ENCODE data around the gene IP6K1. TPM values are rescaled to one million over a fixed set of nuclear protein-coding genes. Genes with fewer than 3 reads are reported as not detected.

IP6K1 gene
- total and polyA plus RNA-seq, 2 experiments from 2014 or later: 10.7 to 35.5 TPM

GRCh38 chr3:49769926-49770325, 16.4 kb downstream of the IP6K1 start (continued):
- TF ChIP-seq, protein P1, sequence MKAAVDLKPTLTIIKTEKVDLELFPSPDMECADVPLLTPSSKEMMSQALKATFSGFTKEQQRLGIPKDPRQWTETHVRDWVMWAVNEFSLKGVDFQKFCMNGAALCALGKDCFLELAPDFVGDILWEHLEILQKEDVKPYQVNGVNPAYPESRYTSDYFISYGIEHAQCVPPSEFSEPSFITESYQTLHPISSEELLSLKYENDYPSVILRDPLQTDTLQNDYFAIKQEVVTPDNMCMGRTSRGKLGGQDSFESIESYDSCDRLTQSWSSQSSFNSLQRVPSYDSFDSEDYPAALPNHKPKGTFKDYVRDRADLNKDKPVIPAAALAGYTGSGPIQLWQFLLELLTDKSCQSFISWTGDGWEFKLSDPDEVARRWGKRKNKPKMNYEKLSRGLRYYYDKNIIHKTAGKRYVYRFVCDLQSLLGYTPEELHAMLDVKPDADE (IDR thresholded peaks at IDR 0.05): no peak
- no peak for TF ChIP-seq ZNF331 (CRISPR knock-in tag; IDR thresholded peaks at IDR 0.05; ENCODE audit: low read depth)
- TF ChIP-seq EZH2 (IDR thresholded peaks at IDR 0.05; ENCODE audit: low read depth, unreplicated experiment): no peak
- no peak for TF ChIP-seq POLR2AphosphoS5 (IDR thresholded peaks at IDR 0.05; ENCODE audit: low read depth)
- no peak for TF ChIP-seq EZH2phosphoT487 (IDR thresholded peaks at IDR 0.05; ENCODE audit: unreplicated experiment)
- no peak for TF ChIP-seq NANOG (IDR thresholded peaks at IDR 0.05; ENCODE audit: borderline replicate concordance)
- TF ChIP-seq, protein P2, sequence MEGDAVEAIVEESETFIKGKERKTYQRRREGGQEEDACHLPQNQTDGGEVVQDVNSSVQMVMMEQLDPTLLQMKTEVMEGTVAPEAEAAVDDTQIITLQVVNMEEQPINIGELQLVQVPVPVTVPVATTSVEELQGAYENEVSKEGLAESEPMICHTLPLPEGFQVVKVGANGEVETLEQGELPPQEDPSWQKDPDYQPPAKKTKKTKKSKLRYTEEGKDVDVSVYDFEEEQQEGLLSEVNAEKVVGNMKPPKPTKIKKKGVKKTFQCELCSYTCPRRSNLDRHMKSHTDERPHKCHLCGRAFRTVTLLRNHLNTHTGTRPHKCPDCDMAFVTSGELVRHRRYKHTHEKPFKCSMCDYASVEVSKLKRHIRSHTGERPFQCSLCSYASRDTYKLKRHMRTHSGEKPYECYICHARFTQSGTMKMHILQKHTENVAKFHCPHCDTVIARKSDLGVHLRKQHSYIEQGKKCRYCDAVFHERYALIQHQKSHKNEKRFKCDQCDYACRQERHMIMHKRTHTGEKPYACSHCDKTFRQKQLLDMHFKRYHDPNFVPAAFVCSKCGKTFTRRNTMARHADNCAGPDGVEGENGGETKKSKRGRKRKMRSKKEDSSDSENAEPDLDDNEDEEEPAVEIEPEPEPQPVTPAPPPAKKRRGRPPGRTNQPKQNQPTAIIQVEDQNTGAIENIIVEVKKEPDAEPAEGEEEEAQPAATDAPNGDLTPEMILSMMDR (conservative IDR thresholded peaks at IDR 0.05; ENCODE audit: low read depth in 2 of 2): no peak
- TF ChIP-seq JUNB (IDR thresholded peaks at IDR 0.05; ENCODE audit: unreplicated experiment): no peak

DNA sequence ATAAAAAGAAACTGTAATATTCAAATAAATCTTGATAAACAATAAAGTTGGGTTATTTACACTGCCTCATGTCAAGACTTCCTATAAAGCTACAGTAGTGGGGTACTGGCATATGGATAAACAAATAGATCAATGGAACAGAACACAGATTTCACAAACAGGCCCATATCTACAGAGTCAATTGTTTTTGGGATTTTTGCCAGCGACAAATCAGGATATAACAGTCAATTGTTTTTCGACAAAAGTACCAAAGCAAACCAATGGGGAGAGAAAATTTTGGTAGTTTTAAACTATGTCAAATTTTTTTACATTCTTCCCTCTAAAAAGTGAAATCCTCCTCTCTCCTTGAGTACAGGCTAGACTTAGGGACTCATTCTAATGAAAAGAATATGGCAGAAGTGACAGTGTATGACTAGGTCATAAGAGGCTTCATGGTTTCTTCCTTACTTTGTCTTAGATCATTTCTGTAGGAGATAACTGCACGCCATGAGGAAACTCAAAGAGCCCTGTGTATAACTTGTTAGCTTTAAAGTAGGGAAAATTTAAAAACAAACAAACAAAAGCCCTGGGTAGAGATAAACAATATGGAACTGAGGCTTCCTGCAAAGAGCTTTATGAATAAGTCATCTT, 16.9 kb downstream of the IP6K1 start:
- H3K27me3 Mint-ChIP-seq (ENCODE audit: insufficient read depth, low read depth, poor library complexity): no peaks in the 10 kb centered on the region
- H3K4me2 ChIP-seq: no peak overlapping the region
- no peak overlapping the region for H3K27ac ChIP-seq (ENCODE audit: low read depth)
- H2AFZ ChIP-seq: no peak overlapping the region
- no peaks in the 10 kb centered on the region for H3K27me3 ChIP-seq (ENCODE audit: insufficient read depth)
- H3K4me1 Mint-ChIP-seq: no peaks in the 10 kb centered on the region
- peaks cover 35% of the 10 kb centered on the region for H4K20me1 ChIP-seq (replicated peaks; ENCODE audit: insufficient read depth)
- H3K27ac Mint-ChIP-seq: no peak overlapping the region
- peaks cover 3% of the 10 kb centered on the region; the same call in 2 of the 3 replicates for H3K36me3 Mint-ChIP-seq (ENCODE audit: low read depth)
- TF ChIP-seq CREB1 (CRISPR knock-in tag; IDR thresholded peaks at IDR 0.05; ENCODE audit: low read depth) (no peak), JUNB (IDR thresholded peaks at IDR 0.05; ENCODE audit: unreplicated experiment) (no peak)
- no peak for DNase-seq (ENCODE audit: low spot score)
- H3K4me1 ChIP-seq (ENCODE audit: insufficient read depth): no peaks in the 10 kb centered on the region
- ATAC-seq: no peak
- no peaks in the 10 kb centered on the region for H3K36me3 ChIP-seq (ENCODE audit: insufficient read depth)
- H3F3A ChIP-seq (replicated peaks; ENCODE audit: low read depth): no peaks in the 10 kb centered on the region
- no peak overlapping the region for H3K4me3 Mint-ChIP-seq
- no peaks in the 10 kb centered on the region for H3K9me3 Mint-ChIP-seq
- H3K79me2 ChIP-seq (replicated peaks; ENCODE audit: insufficient read depth): peaks cover 97% of the 10 kb centered on the region
- H3K9me2 ChIP-seq (ENCODE audit: insufficient read depth): no peaks in the 10 kb centered on the region
- H3K4me3 ChIP-seq: no peak overlapping the region

- ATAC-seq (no peak), DNase-seq (ENCODE audit: low spot score) (no peak)
- Mint-ChIP-seq H3K36me3 (ENCODE audit: low read depth) (no peaks in the 10 kb centered on the region), H3K27ac (no peak overlapping the region), H3K27me3 (ENCODE audit: insufficient read depth, low read depth, poor library complexity) (no peaks in the 10 kb centered on the region), H3K4me1 (no peaks in the 10 kb centered on the region), H3K4me3 (no peak overlapping the region), H3K9me3 (no peaks in the 10 kb centered on the region)
- H3K4me3 ChIP-seq: no peak overlapping the region
- 0 out of 2 replicates have a peak, but pooled peaks cover 5% of the 10 kb centered on the region for H3F3A ChIP-seq (replicated peaks; ENCODE audit: low read depth)
- no peak overlapping the region for H3K27ac ChIP-seq (ENCODE audit: low read depth)
- H3K4me2 ChIP-seq: no peak overlapping the region
- no peaks in the 10 kb centered on the region for H3K9me2 ChIP-seq (ENCODE audit: insufficient read depth)
- no peaks in the 10 kb centered on the region for H3K4me1 ChIP-seq (ENCODE audit: insufficient read depth)
- H3K79me2 ChIP-seq (replicated peaks; ENCODE audit: insufficient read depth): peaks cover 98% of the 10 kb centered on the region
- H4K20me1 ChIP-seq (replicated peaks; ENCODE audit: insufficient read depth): peaks cover 27% of the 10 kb centered on the region
- H2AFZ ChIP-seq: no peak overlapping the region
- no peaks in the 10 kb centered on the region for H3K36me3 ChIP-seq (ENCODE audit: insufficient read depth)
- H3K27me3 ChIP-seq (ENCODE audit: insufficient read depth): no peaks in the 10 kb centered on the region
- TF ChIP-seq, protein P3, sequence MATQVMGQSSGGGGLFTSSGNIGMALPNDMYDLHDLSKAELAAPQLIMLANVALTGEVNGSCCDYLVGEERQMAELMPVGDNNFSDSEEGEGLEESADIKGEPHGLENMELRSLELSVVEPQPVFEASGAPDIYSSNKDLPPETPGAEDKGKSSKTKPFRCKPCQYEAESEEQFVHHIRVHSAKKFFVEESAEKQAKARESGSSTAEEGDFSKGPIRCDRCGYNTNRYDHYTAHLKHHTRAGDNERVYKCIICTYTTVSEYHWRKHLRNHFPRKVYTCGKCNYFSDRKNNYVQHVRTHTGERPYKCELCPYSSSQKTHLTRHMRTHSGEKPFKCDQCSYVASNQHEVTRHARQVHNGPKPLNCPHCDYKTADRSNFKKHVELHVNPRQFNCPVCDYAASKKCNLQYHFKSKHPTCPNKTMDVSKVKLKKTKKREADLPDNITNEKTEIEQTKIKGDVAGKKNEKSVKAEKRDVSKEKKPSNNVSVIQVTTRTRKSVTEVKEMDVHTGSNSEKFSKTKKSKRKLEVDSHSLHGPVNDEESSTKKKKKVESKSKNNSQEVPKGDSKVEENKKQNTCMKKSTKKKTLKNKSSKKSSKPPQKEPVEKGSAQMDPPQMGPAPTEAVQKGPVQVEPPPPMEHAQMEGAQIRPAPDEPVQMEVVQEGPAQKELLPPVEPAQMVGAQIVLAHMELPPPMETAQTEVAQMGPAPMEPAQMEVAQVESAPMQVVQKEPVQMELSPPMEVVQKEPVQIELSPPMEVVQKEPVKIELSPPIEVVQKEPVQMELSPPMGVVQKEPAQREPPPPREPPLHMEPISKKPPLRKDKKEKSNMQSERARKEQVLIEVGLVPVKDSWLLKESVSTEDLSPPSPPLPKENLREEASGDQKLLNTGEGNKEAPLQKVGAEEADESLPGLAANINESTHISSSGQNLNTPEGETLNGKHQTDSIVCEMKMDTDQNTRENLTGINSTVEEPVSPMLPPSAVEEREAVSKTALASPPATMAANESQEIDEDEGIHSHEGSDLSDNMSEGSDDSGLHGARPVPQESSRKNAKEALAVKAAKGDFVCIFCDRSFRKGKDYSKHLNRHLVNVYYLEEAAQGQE (IDR thresholded peaks at IDR 0.05; ENCODE audit: unreplicated experiment): no peak
- TF ChIP-seq CREB1 (CRISPR knock-in tag; IDR thresholded peaks at IDR 0.05; ENCODE audit: low read depth): no peak
- TF ChIP-seq POLR2AphosphoS5 (IDR thresholded peaks at IDR 0.05; ENCODE audit: low read depth): no peak
- TF ChIP-seq ZNF331 (CRISPR knock-in tag; IDR thresholded peaks at IDR 0.05; ENCODE audit: low read depth): no peak
These were observed 22.4 kb downstream of the IP6K1 start for GRCh38 chr3:49763981-49764380.

Data from GM23338 (cell line).